ENCODE measurements around the gene ICAM2. TPM values are rescaled to one million over a fixed set of nuclear protein-coding genes. Genes with fewer than 3 reads are reported as not detected.

Gene ICAM2
- total RNA-seq, 4 donors from 2014 or later = 6.4 to 24.3 (median 9.3) TPM; not detected in 1

DNA sequence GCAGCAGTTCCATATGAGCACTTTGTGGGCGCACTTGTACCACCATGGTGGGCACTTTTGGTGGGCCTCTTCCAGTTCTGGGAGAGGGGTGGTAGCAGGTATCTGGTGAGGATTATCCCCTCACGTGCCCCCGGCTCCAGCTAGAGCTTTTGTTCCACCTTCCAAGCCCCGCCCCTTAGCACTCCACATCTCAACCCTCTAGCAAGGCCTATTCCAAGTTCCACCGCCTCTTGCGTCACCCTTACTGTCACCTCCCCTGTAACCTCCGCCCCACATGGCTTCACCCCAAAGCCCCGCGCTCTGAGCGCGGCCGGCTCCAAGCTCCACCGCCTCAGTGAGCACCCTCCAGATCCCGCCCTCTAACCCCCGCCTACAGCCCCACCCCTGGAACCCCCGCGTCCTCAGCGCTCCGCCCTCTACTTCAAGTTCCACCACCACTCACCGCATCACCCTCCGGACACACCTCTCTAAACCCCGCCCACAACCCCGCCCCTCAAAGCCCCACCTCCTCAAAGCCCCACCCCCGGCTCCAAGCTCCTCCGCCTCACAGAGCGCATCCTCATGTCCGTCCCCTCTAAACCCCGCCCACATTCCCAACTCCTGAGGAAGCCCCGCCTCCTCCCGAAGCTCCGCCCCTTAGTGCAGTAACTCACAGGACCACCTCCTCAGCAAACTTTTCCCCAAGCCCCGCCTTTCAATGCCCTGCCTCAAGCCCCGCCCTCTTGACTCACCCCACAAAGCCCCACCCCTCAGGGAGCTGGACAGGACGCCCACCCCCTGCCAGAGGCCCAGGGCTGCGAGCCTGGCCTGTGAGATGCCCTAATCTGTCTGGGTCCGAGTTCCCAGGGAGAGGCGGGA is 58.8 kb downstream of the ICAM2 start:
- WGBS, 2 donors (ENCODE audit: low coverage in 1 of 2) = 27 to 40% methylated on average over 3 to 30 of the region's 37 CpGs
- Histone ChIP-seq H3K4me3 (no peak overlapping the region), H3K9me3 (no peaks in the 10 kb centered on the region), H3K27ac (no peak overlapping the region), H3K4me1 (peaks cover 0 to 7% (median 5%) of the 10 kb centered on the region in 4 donors), H3K36me3 (no peaks in the 10 kb centered on the region), H3K27me3 (no peaks in the 10 kb centered on the region)
- in situ Hi-C loops (cut with MboI; ENCODE audit: low pct_ligation_motif_present in 1 of 4, low pct_unique_long_range_greater_than_20kb in 1 of 4, low sequenced_read_pairs in 3 of 4) (no loop called here), intact Hi-C loops (cut with DNase I; ENCODE audit: low total_unique reads) (no loop called here)
- TF ChIP-seq POLR2AphosphoS5 (IDR thresholded peaks at IDR 0.05) (no peak), EP300 (IDR thresholded peaks at IDR 0.05; ENCODE audit: low read depth) (no peak), POLR2A (IDR thresholded peaks at IDR 0.05) (no peak)
- TF ChIP-seq, protein P1, sequence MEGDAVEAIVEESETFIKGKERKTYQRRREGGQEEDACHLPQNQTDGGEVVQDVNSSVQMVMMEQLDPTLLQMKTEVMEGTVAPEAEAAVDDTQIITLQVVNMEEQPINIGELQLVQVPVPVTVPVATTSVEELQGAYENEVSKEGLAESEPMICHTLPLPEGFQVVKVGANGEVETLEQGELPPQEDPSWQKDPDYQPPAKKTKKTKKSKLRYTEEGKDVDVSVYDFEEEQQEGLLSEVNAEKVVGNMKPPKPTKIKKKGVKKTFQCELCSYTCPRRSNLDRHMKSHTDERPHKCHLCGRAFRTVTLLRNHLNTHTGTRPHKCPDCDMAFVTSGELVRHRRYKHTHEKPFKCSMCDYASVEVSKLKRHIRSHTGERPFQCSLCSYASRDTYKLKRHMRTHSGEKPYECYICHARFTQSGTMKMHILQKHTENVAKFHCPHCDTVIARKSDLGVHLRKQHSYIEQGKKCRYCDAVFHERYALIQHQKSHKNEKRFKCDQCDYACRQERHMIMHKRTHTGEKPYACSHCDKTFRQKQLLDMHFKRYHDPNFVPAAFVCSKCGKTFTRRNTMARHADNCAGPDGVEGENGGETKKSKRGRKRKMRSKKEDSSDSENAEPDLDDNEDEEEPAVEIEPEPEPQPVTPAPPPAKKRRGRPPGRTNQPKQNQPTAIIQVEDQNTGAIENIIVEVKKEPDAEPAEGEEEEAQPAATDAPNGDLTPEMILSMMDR (IDR thresholded peaks at IDR 0.05) = no peak
- peak; percentile 58 for DNase-seq

GRCh38 chr17:63960430-63960829 is 60.0 kb downstream of the ICAM2 start:
- 33 to 70% methylated on average over 3 to 7 of the region's 7 CpGs for WGBS, 2 donors (ENCODE audit: low coverage in 1 of 2)
- in situ Hi-C loops (cut with MboI; ENCODE audit: low pct_ligation_motif_present in 1 of 4, low pct_unique_long_range_greater_than_20kb in 1 of 4, low sequenced_read_pairs in 3 of 4) = no loop called here
- H3K9me3 ChIP-seq = no peaks in the 10 kb centered on the region

DNA sequence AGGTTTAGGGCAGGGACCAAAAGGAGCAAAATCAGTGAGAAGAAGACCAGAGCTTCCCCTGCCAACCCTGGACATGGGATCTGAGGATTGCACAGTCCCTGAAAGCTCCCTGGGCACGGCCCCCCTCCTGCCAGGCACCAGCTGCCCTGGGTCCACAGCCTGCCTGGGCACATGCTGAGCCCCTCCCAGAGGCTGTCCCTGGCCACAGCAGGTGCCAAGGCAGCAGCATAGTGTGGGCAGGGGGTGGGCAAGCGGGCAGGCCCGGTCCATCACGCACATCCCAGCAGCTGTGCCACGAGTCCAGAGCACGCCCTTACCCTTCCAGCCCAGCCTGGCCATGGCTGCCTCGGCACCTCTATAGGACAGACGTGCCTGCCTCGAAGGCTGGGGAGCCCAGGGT is 60.4 kb downstream of the ICAM2 start:
- Histone ChIP-seq H3K36me3 (no peaks in the 10 kb centered on the region), H3K4me3 (no peak overlapping the region), H3K4me1 (peaks cover 0 to 7% (median 5%) of the 10 kb centered on the region in 4 donors), H3K9me3 (no peaks in the 10 kb centered on the region), H3K27me3 (no peaks in the 10 kb centered on the region), H3K27ac (no peak overlapping the region)
- in situ Hi-C loops (cut with MboI; ENCODE audit: low pct_ligation_motif_present in 1 of 4, low pct_unique_long_range_greater_than_20kb in 1 of 4, low sequenced_read_pairs in 3 of 4) = no loop called here
- DNase-seq = no peak
- 65% methylated on average over 8 of the region's 9 CpGs; no CpG with 5 or more reads in 1 of the 2 donors for WGBS, 2 donors (ENCODE audit: low coverage in 1 of 2)
- intact Hi-C loops (cut with DNase I; ENCODE audit: low total_unique reads) = no loop called here
- TF ChIP-seq, protein P1 (IDR thresholded peaks at IDR 0.05) = no peak
- TF ChIP-seq EP300 (IDR thresholded peaks at IDR 0.05; ENCODE audit: low read depth) (no peak), POLR2AphosphoS5 (IDR thresholded peaks at IDR 0.05) (no peak), POLR2A (IDR thresholded peaks at IDR 0.05) (no peak)

More at GRCh38 chr17:63960430-63960829, 60.0 kb downstream of the ICAM2 start:
- Histone ChIP-seq H3K27me3 (no peaks in the 10 kb centered on the region), H3K27ac (no peak overlapping the region), H3K36me3 (no peaks in the 10 kb centered on the region), H3K4me1 (peaks cover 0 to 7% (median 5%) of the 10 kb centered on the region in 4 donors), H3K4me3 (no peak overlapping the region)
- TF ChIP-seq POLR2A (IDR thresholded peaks at IDR 0.05) = no peak
- TF ChIP-seq EP300 (IDR thresholded peaks at IDR 0.05; ENCODE audit: low read depth) = no peak
- DNase-seq = no peak
- intact Hi-C loops (cut with DNase I; ENCODE audit: low total_unique reads) = no loop called here

GRCh38 chr17:63956296-63956920 is 64.0 kb downstream of the ICAM2 start:
- 95 to 99% methylated on average over 3 to 5 of the region's 5 CpGs for WGBS, 2 donors (ENCODE audit: low coverage in 1 of 2)
- in situ Hi-C loops (cut with MboI; ENCODE audit: low pct_ligation_motif_present in 1 of 4, low pct_unique_long_range_greater_than_20kb in 1 of 4, low sequenced_read_pairs in 3 of 4) = no loop called here

More at GRCh38 chr17:63956296-63956920, 64.0 kb downstream of the ICAM2 start:
- Histone ChIP-seq H3K4me1 (peaks cover 0 to 4% (median 2%) of the 10 kb centered on the region in 4 donors), H3K27ac (no peak overlapping the region), H3K36me3 (no peaks in the 10 kb centered on the region), H3K9me3 (no peaks in the 10 kb centered on the region), H3K27me3 (no peaks in the 10 kb centered on the region), H3K4me3 (no peak overlapping the region)
- no peak for DNase-seq
- intact Hi-C loops (cut with DNase I; ENCODE audit: low total_unique reads) = no loop called here
- TF ChIP-seq EP300 (IDR thresholded peaks at IDR 0.05; ENCODE audit: low read depth) = no peak
- TF ChIP-seq, protein P1 (IDR thresholded peaks at IDR 0.05) = no peak
- TF ChIP-seq POLR2AphosphoS5 (IDR thresholded peaks at IDR 0.05) = no peak
- TF ChIP-seq POLR2A (IDR thresholded peaks at IDR 0.05) = no peak
